Subcutaneous abdominal adipose tissue (tissue), 5 donors: ENCODE data around the gene RBM6.

ENCODE experiments used
- H3K27ac ChIP-seq: one replicate; pipeline ENCODE4 v1.7.0; 2013; ENCODE audit warnings: low read depth, mild to moderate bottlenecking, inconsistent platforms, low read length, moderate library complexity
- H3K27me3 ChIP-seq, 5 donors: one replicate each; pipeline ENCODE4 v1.7.0; 2013; ENCODE audit warnings: low read length in 5 of 5, inconsistent platforms in 1 of 5; ENCODE audit not compliant: control insufficient read depth in 5 of 5, insufficient read depth in 4 of 5
- H3K36me3 ChIP-seq, 5 donors: one replicate each; pipeline ENCODE4 v1.7.0; 2013; ENCODE audit warnings: low read length in 5 of 5; ENCODE audit not compliant: control insufficient read depth in 5 of 5, insufficient read depth in 5 of 5
- H3K4me1 ChIP-seq, 5 donors: one replicate each; pipeline ENCODE4 v1.7.0; 2013; ENCODE audit warnings: low read length in 5 of 5, mild to moderate bottlenecking in 3 of 5, moderate library complexity in 1 of 5; ENCODE audit not compliant: control insufficient read depth in 5 of 5, insufficient read depth in 5 of 5
- H3K4me3 ChIP-seq, 5 donors: one replicate each; pipeline ENCODE4 v1.7.0; 2013; ENCODE audit warnings: low read length in 5 of 5, low read depth in 1 of 5
- H3K9ac ChIP-seq, 5 donors: one replicate each; pipeline ENCODE4 v1.7.0; 2013; ENCODE audit warnings: low read length in 5 of 5, mild to moderate bottlenecking in 4 of 5, moderate library complexity in 3 of 5
- H3K9me3 ChIP-seq, 5 donors: one replicate each; pipeline ENCODE4 v1.7.0; 2013; ENCODE audit warnings: low read length in 5 of 5; ENCODE audit not compliant: control insufficient read depth in 5 of 5
- donor health status: healthy.
- donor health status: healthy.
- donor health status: healthy.
- donor health status: healthy.
- donor health status: healthy.

The RBM6 gene

DNA sequence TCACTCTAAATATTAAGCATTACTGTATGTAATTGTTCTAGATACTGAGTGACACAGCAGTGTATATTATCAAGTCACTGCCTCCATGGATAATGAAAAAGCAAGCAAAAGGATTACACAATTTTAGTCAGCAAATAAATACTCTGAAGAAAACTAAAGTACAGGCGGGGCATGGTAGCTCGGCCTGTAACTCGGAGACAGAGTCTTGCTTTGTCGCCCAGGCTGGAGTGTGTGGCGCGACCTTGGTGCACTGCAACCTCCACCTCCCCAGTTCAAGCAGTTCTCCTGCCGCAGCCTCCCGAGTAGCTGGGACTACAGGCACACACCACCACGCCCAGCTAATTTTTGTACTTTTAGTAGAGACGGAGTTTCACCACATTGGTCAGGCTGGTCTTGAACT, 32.7 kb downstream of the RBM6 start:
- peaks cover 0 to 4% (median under 1%) of the 10 kb centered on the region in 5 donors for H3K4me1 ChIP-seq
- no peak overlapping the region for H3K4me3 ChIP-seq
- no peak overlapping the region for H3K27ac ChIP-seq
- no peaks in the 10 kb centered on the region for H3K9me3 ChIP-seq
- H3K36me3 ChIP-seq, result peaks cover 15 to 36% (median 25%) of the 10 kb centered on the region in 5 donors
- no peak overlapping the region for H3K9ac ChIP-seq
- no peaks in the 10 kb centered on the region for H3K27me3 ChIP-seq

- Histone ChIP-seq H3K36me3 (peaks cover 21 to 46% (median 28%) of the 10 kb centered on the region in 5 donors), H3K27me3 (no peaks in the 10 kb centered on the region), H3K4me3 (no peak overlapping the region)
Measured at GRCh38 chr3:49976942-49977341, 37.0 kb downstream of the RBM6 start.

GRCh38 chr3:49984394-49984793, 44.4 kb downstream of the RBM6 start:
- H3K4me1 ChIP-seq, result peaks cover 0 to 7% (median 0%) of the 10 kb centered on the region in 5 donors
- no peak overlapping the region for H3K4me3 ChIP-seq
- no peak overlapping the region for H3K9ac ChIP-seq
- H3K27me3 ChIP-seq, result no peaks in the 10 kb centered on the region
- H3K36me3 ChIP-seq, result peaks cover 5 to 25% (median 12%) of the 10 kb centered on the region in 5 donors
- no peaks in the 10 kb centered on the region for H3K9me3 ChIP-seq
- no peak overlapping the region for H3K27ac ChIP-seq

More at GRCh38 chr3:49976942-49977341, 37.0 kb downstream of the RBM6 start:
- Histone ChIP-seq H3K4me1 (no peaks in the 10 kb centered on the region), H3K27ac (no peak overlapping the region), H3K9me3 (no peaks in the 10 kb centered on the region), H3K9ac (no peak overlapping the region)

- Histone ChIP-seq H3K9ac (no peak overlapping the region), H3K27ac (no peak overlapping the region), H3K9me3 (no peaks in the 10 kb centered on the region), H3K36me3 (peaks cover 9 to 27% (median 12%) of the 10 kb centered on the region in 5 donors), H3K27me3 (no peaks in the 10 kb centered on the region), H3K4me1 (peaks cover 0 to 7% (median 0%) of the 10 kb centered on the region in 5 donors), H3K4me3 (no peak overlapping the region)
Measured at GRCh38 chr3:49992326-49992725, 52.4 kb downstream of the RBM6 start.

DNA sequence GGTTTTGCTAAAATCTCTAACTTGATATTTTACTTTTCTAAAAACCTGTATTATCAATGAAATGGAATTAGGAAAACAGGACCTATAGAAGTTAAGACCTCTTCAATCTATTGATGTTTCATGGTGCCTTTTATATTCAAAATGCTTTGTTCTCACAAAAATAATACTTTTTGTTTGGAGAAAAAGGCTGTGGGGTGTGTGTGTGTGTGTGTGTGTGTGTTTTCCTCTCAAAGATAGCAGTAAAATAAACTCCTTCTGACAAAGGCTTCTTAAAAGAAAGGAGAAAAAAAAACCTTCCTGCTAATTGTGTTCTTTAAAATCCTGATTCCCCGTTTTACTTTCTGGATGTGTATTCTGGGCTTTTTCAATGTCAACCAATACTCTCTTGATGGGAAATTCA, 54.5 kb downstream of the RBM6 start:
- H3K36me3 ChIP-seq, result peaks cover 7 to 38% (median 17%) of the 10 kb centered on the region in 5 donors
- H3K9ac ChIP-seq, result no peak overlapping the region
- H3K4me3 ChIP-seq, result no peak overlapping the region
- H3K27me3 ChIP-seq, result no peaks in the 10 kb centered on the region
- peaks cover 0 to 2% (median 0%) of the 10 kb centered on the region in 5 donors for H3K4me1 ChIP-seq
- no peaks in the 10 kb centered on the region for H3K9me3 ChIP-seq
- H3K27ac ChIP-seq, result no peak overlapping the region

DNA sequence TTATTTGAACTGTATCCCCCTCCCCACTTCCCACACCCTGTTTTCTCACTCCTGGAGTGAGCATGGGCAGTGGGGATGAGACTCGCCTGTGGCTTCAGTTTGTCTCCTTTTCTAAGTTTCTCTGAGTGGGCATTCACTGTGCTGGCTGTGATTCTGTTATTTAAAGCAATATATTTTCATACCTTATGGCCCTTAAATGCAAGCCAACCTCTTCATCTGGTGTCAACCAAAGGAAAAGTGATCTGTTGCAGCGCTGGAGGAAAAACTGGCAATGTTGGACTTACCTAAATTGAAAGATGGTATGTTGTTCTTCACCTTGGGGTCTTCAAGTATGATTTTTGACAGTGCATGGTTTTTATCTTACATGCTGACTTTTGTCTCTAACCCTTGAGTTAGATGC, 56.1 kb downstream of the RBM6 start:
- H3K9me3 ChIP-seq, result no peaks in the 10 kb centered on the region
- H3K27me3 ChIP-seq, result no peaks in the 10 kb centered on the region
- H3K4me3 ChIP-seq, result no peak overlapping the region
- H3K9ac ChIP-seq, result no peak overlapping the region
- H3K4me1 ChIP-seq, result peaks cover 0 to 2% (median 0%) of the 10 kb centered on the region in 5 donors
- no peak overlapping the region for H3K27ac ChIP-seq
- H3K36me3 ChIP-seq, result peaks cover 15 to 40% (median 19%) of the 10 kb centered on the region in 5 donors

- Histone ChIP-seq H3K9me3 (no peaks in the 10 kb centered on the region), H3K36me3 (peaks cover 16 to 45% (median 22%) of the 10 kb centered on the region in 5 donors), H3K4me1 (no peaks in the 10 kb centered on the region), H3K4me3 (no peak overlapping the region), H3K27ac (no peak overlapping the region), H3K9ac (no peak overlapping the region), H3K27me3 (no peaks in the 10 kb centered on the region)
Measured at GRCh38 chr3:49997862-49998261, 57.9 kb downstream of the RBM6 start.

DNA sequence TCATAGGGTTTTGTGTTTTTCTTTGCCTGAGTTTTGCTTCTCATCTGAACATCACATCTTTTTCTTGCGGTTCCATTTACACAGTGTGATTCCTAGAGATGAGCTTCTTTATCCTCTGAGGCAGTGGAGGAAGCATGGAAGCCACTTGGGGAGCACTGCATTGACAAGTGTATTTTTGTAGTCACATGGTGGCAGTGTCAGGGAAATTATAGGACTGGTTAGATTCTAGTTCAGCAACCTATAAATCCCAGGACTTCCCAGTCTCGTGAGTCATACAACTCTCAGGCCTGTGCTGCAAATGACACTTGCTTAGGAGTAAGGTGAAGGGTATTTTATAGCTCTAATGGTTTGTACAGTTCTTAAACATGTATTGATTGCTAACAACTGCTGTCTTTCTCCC, 58.4 kb downstream of the RBM6 start:
- H3K27me3 ChIP-seq, result no peaks in the 10 kb centered on the region
- H3K4me3 ChIP-seq, result no peak overlapping the region
- no peaks in the 10 kb centered on the region for H3K9me3 ChIP-seq
- H3K4me1 ChIP-seq, result no peaks in the 10 kb centered on the region
- no peak overlapping the region for H3K27ac ChIP-seq
- peaks cover 16 to 45% (median 22%) of the 10 kb centered on the region in 5 donors for H3K36me3 ChIP-seq
- H3K9ac ChIP-seq, result no peak overlapping the region

GRCh38 chr3:50001511-50001910, 61.6 kb downstream of the RBM6 start:
- peaks cover 16 to 45% (median 20%) of the 10 kb centered on the region in 5 donors for H3K36me3 ChIP-seq
- no peak overlapping the region for H3K4me3 ChIP-seq
- H3K9me3 ChIP-seq, result no peaks in the 10 kb centered on the region
- H3K9ac ChIP-seq, result no peak overlapping the region
- H3K27me3 ChIP-seq, result no peaks in the 10 kb centered on the region
- no peak overlapping the region for H3K27ac ChIP-seq
- H3K4me1 ChIP-seq, result no peaks in the 10 kb centered on the region

DNA sequence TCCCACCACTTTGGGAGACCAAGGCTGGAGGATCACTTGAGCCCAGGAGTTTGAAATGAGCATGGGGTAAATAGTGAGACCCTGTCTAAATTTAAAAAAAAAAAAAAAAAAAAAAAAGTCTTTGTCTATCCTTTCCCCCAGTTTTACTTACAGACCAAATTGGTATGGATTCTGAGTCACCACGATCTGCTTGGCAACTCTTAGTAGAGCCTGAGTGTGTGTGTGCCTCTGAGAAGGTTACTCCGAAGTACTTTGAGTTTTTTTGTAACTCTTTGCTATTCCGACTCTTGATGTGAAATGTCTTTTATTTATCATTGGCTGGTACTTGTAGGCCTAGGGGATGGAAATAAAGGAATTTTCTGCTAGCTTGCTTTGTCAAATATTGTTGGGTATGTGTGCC, 63.3 kb downstream of the RBM6 start:
- no peaks in the 10 kb centered on the region for H3K9me3 ChIP-seq
- H3K4me3 ChIP-seq, result no peak overlapping the region
- H3K27ac ChIP-seq, result no peak overlapping the region
- peaks cover 16 to 47% (median 23%) of the 10 kb centered on the region in 5 donors for H3K36me3 ChIP-seq
- no peaks in the 10 kb centered on the region for H3K4me1 ChIP-seq
- no peak overlapping the region for H3K9ac ChIP-seq
- no peaks in the 10 kb centered on the region for H3K27me3 ChIP-seq

GRCh38 chr3:50003824-50004223, 63.9 kb downstream of the RBM6 start:
- H3K4me1 ChIP-seq, result no peaks in the 10 kb centered on the region
- H3K9me3 ChIP-seq, result no peaks in the 10 kb centered on the region
- no peaks in the 10 kb centered on the region for H3K27me3 ChIP-seq
- no peak overlapping the region for H3K27ac ChIP-seq
- no peak overlapping the region for H3K9ac ChIP-seq
- no peak overlapping the region for H3K4me3 ChIP-seq
- H3K36me3 ChIP-seq, result peaks cover 16 to 46% (median 19%) of the 10 kb centered on the region in 5 donors
